ENCODE measurements around the gene MRPL50.

Gene MRPL50

DNA sequence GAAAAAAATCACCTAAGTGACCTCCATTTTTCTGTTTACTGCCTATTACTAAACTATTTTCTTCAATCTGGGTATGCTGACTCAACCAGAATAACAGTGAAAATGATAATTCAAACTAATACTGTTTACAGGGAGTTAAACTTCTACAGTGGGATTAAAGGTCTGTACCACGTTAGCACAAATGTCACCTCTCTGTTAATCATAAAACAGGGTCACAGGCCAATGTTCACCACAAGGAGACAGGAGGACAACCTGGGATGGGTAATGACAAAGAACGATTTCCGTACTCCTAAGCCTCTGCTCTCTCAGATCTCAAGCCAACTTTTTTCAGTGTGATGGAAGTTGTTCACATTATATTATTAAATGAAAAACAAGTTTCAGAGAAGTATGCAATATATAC, 34.8 kb upstream of the MRPL50 start:
- Histone ChIP-seq H3K4me3 (ENCODE audit: low read depth in 1 of 2, low read length in 2 of 2) (peak overlapping the region in 1 of 2 donors; percentile 1), H3K9me3 (ENCODE audit: control insufficient read depth in 1 of 2, low read length in 2 of 2) (no peaks in the 10 kb centered on the region), H3K27ac (ENCODE audit: low read length) (no peak overlapping the region), H3K27me3 (ENCODE audit: low read depth, low read length) (no peaks in the 10 kb centered on the region), H3K4me1 (ENCODE audit: control insufficient read depth in 1 of 2, insufficient read depth in 2 of 2, low read length in 2 of 2) (no peaks in the 10 kb centered on the region), H3K36me3 (ENCODE audit: control insufficient read depth in 1 of 2, insufficient read depth in 2 of 2, low read length in 2 of 2) (no peaks in the 10 kb centered on the region)

DNA sequence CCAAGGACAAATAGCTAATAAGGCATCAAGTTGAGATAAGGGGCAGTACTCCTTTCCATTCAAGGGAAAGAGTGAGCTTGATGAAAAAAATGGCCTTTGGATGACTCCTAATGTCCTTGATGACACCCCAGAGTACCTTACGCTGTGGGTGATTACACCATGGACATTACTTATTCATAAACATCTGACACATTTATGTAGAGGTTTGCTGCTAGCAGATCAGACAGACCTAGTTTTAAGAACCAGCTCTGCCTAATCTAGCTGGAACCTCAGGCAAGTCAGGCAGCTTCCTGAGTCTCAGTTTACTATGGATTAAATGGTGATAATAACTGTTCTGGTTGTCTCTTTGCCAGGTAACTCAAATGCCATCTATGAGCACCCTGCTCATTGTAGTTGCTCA, 34.3 kb upstream of the MRPL50 start:
- H3K4me3 ChIP-seq (ENCODE audit: low read depth in 1 of 2, low read length in 2 of 2): peak overlapping the region in 1 of 2 donors; percentile 1
- no peaks in the 10 kb centered on the region for H3K4me1 ChIP-seq (ENCODE audit: control insufficient read depth in 1 of 2, insufficient read depth in 2 of 2, low read length in 2 of 2)
- no peaks in the 10 kb centered on the region for H3K36me3 ChIP-seq (ENCODE audit: control insufficient read depth in 1 of 2, insufficient read depth in 2 of 2, low read length in 2 of 2)
- no peaks in the 10 kb centered on the region for H3K27me3 ChIP-seq (ENCODE audit: low read depth, low read length)
- H3K9me3 ChIP-seq (ENCODE audit: control insufficient read depth in 1 of 2, low read length in 2 of 2): no peaks in the 10 kb centered on the region
- H3K27ac ChIP-seq (ENCODE audit: low read length): no peak overlapping the region

DNA sequence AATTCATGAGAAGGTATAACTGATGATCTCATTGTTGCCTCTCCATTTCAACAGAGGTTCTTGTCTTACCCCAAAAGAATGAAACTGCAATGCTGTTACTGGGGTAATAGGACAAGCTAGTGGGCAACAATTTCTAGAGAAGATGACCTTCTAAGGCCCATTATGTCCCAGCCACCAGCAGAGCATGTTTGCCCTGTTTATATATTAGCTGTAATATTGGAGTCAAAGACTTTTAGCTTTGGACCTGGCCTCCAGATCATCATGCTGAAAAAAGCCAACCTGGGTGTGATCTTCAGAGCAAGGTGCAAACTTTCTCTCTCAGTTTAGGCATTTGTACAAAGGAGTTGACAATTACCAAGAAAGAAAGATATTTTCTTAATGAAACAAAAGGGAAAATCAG, 33.8 kb upstream of the MRPL50 start:
- H3K4me1 ChIP-seq (ENCODE audit: control insufficient read depth in 1 of 2, insufficient read depth in 2 of 2, low read length in 2 of 2): no peaks in the 10 kb centered on the region
- no peaks in the 10 kb centered on the region for H3K36me3 ChIP-seq (ENCODE audit: control insufficient read depth in 1 of 2, insufficient read depth in 2 of 2, low read length in 2 of 2)
- no peak overlapping the region for H3K4me3 ChIP-seq (ENCODE audit: low read depth in 1 of 2, low read length in 2 of 2)
- H3K27ac ChIP-seq (ENCODE audit: low read length): peak overlapping the region; percentile 14
- H3K27me3 ChIP-seq (ENCODE audit: low read depth, low read length): no peaks in the 10 kb centered on the region
- H3K9me3 ChIP-seq (ENCODE audit: control insufficient read depth in 1 of 2, low read length in 2 of 2): no peaks in the 10 kb centered on the region

DNA sequence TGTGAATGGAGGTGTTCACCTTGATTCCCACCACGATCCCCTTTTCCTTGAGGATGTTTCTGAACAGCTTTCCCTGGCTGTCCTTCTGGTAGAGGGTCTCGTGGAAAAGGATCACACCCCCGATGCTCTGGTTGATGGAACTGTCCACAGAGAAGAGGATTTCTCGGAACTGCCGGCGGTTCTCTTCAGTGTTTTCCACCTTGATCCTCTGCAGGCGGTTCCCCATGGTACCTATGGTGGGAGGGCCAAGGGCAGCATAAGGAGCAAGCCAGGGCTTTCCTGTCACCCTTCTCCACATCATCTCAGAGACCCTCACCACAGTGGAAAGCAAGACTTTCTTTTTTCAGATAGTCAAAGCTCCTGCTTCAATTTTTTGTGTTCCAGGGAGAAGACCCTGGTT, 31.3 kb upstream of the MRPL50 start:
- H3K9me3 ChIP-seq (ENCODE audit: control insufficient read depth in 1 of 2, low read length in 2 of 2): no peaks in the 10 kb centered on the region
- H3K4me3 ChIP-seq (ENCODE audit: low read depth in 1 of 2, low read length in 2 of 2): no peak overlapping the region
- no peak overlapping the region for H3K27ac ChIP-seq (ENCODE audit: low read length)
- no peaks in the 10 kb centered on the region for H3K4me1 ChIP-seq (ENCODE audit: control insufficient read depth in 1 of 2, insufficient read depth in 2 of 2, low read length in 2 of 2)
- no peaks in the 10 kb centered on the region for H3K27me3 ChIP-seq (ENCODE audit: low read depth, low read length)
- no peaks in the 10 kb centered on the region for H3K36me3 ChIP-seq (ENCODE audit: control insufficient read depth in 1 of 2, insufficient read depth in 2 of 2, low read length in 2 of 2)

DNA sequence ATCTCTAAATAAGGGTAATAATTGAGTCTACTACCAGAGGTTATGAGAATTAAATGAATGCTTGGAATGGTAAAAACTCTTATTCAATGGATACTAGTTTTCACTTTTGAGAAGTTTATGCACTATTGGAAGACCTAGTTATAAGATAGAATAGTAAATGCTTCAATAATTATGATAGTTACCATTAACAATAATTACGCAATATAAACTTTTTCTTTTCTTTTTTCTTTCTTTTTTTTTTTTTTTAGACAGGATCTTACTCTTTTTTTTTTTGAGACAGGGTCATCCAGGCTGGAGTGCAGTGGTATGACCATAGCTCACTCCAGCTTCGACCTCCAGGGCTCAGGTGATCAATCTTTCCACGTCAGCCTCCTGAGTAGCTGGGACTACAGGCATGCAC, 30.5 kb upstream of the MRPL50 start:
- no peaks in the 10 kb centered on the region for H3K36me3 ChIP-seq (ENCODE audit: control insufficient read depth in 1 of 2, insufficient read depth in 2 of 2, low read length in 2 of 2)
- no peak overlapping the region for H3K4me3 ChIP-seq (ENCODE audit: low read depth in 1 of 2, low read length in 2 of 2)
- H3K4me1 ChIP-seq (ENCODE audit: control insufficient read depth in 1 of 2, insufficient read depth in 2 of 2, low read length in 2 of 2): no peaks in the 10 kb centered on the region

DNA sequence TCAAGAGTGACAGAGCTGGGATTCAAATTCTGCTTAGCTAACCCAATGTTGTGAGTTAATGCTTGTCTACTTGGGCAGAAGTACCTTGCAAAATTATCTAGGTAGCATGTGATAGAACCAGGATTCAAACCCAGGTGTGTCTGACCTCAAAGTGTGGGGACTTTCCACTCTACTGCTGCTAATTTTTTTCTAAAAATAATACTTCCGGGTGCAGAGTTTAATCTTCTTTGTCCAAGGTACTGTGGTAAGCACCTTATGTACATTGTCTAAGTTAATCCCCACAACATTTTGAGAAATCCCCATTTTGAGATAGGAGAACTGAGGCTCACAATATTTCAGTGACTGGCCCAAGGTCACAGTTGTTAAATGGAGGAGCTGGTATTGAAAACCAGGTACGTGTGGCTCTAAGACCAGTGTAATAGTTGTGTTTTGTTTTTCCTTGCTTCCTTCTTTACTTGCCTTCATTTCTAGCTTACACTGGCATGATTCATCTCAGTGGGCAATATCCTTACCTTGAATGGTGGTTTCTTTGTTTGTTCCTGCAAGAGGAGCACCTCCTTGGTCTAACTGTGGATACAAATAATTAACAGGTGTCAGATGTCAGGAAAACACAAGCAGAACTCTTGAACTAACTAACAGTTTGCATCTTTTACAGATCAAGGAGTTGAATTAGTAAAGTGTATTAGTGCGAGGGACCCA, 29.7 kb upstream of the MRPL50 start:
- Histone ChIP-seq H3K9me3 (ENCODE audit: control insufficient read depth in 1 of 2, low read length in 2 of 2) (no peaks in the 10 kb centered on the region), H3K4me1 (ENCODE audit: control insufficient read depth in 1 of 2, insufficient read depth in 2 of 2, low read length in 2 of 2) (no peaks in the 10 kb centered on the region), H3K27ac (ENCODE audit: low read length) (no peak overlapping the region), H3K4me3 (ENCODE audit: low read depth in 1 of 2, low read length in 2 of 2) (no peak overlapping the region), H3K36me3 (ENCODE audit: control insufficient read depth in 1 of 2, insufficient read depth in 2 of 2, low read length in 2 of 2) (no peaks in the 10 kb centered on the region), H3K27me3 (ENCODE audit: low read depth, low read length) (no peaks in the 10 kb centered on the region)

More for the DNA sequence above, 30.5 kb upstream of the MRPL50 start:
- Histone ChIP-seq H3K9me3 (ENCODE audit: control insufficient read depth in 1 of 2, low read length in 2 of 2) (no peaks in the 10 kb centered on the region), H3K27ac (ENCODE audit: low read length) (no peak overlapping the region), H3K27me3 (ENCODE audit: low read depth, low read length) (no peaks in the 10 kb centered on the region)

DNA sequence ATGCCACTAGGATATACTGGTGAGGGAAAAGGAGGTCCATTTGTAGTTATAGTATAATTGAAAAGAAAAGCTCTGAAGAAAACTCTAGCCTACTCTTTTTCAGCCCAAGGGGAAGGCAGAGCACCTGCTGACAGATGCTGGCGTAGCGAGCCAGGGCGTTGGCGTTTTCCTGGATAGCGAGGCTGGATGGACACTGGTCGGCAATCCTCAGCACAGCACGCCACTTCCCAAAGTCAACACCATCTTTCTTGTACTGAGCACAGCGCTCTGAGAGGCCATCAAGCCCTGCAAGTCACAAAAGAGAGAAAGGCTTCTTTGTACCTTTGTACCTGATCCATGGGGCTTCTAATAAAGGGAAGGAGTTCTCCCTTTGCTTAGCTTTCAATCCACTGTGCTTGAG, 28.9 kb upstream of the MRPL50 start:
- Histone ChIP-seq H3K27ac (ENCODE audit: low read length) (no peak overlapping the region), H3K36me3 (ENCODE audit: control insufficient read depth in 1 of 2, insufficient read depth in 2 of 2, low read length in 2 of 2) (no peaks in the 10 kb centered on the region), H3K9me3 (ENCODE audit: control insufficient read depth in 1 of 2, low read length in 2 of 2) (no peaks in the 10 kb centered on the region), H3K4me1 (ENCODE audit: control insufficient read depth in 1 of 2, insufficient read depth in 2 of 2, low read length in 2 of 2) (no peaks in the 10 kb centered on the region), H3K4me3 (ENCODE audit: low read depth in 1 of 2, low read length in 2 of 2) (no peak overlapping the region), H3K27me3 (ENCODE audit: low read depth, low read length) (no peaks in the 10 kb centered on the region)

DNA sequence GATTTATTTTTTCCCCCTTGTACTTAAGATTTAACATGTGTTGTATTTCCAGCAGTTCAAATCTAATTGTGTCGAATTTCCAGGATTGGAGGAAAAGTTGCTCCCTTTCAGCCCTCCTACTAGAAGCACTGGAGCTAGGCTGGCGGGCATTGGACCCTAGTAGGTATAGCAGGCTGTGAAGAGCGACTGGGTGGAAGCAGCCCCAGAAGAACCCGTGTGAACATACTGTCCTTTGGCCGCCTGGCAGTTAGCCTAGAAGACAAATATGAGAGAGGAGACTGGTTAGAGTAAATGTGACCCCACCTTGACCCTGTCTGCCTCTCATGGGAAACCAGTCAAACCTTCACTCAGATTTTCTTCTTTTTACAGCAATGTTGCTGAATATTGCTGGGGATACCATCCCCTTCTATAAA, 23.2 kb upstream of the MRPL50 start:
- Histone ChIP-seq H3K27ac (ENCODE audit: low read length) (no peak overlapping the region), H3K27me3 (ENCODE audit: low read depth, low read length) (no peaks in the 10 kb centered on the region), H3K4me3 (ENCODE audit: low read depth in 1 of 2, low read length in 2 of 2) (no peak overlapping the region), H3K9me3 (ENCODE audit: control insufficient read depth in 1 of 2, low read length in 2 of 2) (peaks cover 0 to 26% of the 10 kb centered on the region in 2 donors), H3K36me3 (ENCODE audit: control insufficient read depth in 1 of 2, insufficient read depth in 2 of 2, low read length in 2 of 2) (peaks cover 0 to 24% of the 10 kb centered on the region in 2 donors), H3K4me1 (ENCODE audit: control insufficient read depth in 1 of 2, insufficient read depth in 2 of 2, low read length in 2 of 2) (no peaks in the 10 kb centered on the region)

DNA sequence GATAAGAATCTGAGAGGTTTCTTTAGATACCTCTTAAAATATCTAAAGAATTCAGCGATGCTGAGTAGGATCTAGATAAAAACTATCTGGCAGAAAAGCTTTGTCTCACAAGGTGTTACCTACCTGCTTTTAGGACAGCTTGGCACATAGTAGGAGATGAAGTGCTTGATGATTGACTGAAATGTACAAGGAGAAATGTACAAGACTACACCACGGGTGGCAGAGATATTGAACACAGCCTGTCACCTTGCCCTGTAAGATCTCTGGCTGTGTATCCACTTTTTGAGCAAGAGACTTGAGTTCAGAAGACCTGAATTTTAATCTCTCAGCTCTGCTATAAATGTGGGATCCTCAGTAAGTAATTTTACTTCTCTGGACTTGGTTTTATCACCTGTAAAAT, 21.4 kb upstream of the MRPL50 start:
- Histone ChIP-seq H3K27me3 (ENCODE audit: low read depth, low read length) (no peaks in the 10 kb centered on the region), H3K9me3 (ENCODE audit: control insufficient read depth in 1 of 2, low read length in 2 of 2) (peaks cover 6 to 38% of the 10 kb centered on the region in 2 donors), H3K27ac (ENCODE audit: low read length) (no peak overlapping the region), H3K36me3 (ENCODE audit: control insufficient read depth in 1 of 2, insufficient read depth in 2 of 2, low read length in 2 of 2) (peaks cover 0 to 27% of the 10 kb centered on the region in 2 donors), H3K4me1 (ENCODE audit: control insufficient read depth in 1 of 2, insufficient read depth in 2 of 2, low read length in 2 of 2) (no peaks in the 10 kb centered on the region), H3K4me3 (ENCODE audit: low read depth in 1 of 2, low read length in 2 of 2) (no peak overlapping the region)

DNA sequence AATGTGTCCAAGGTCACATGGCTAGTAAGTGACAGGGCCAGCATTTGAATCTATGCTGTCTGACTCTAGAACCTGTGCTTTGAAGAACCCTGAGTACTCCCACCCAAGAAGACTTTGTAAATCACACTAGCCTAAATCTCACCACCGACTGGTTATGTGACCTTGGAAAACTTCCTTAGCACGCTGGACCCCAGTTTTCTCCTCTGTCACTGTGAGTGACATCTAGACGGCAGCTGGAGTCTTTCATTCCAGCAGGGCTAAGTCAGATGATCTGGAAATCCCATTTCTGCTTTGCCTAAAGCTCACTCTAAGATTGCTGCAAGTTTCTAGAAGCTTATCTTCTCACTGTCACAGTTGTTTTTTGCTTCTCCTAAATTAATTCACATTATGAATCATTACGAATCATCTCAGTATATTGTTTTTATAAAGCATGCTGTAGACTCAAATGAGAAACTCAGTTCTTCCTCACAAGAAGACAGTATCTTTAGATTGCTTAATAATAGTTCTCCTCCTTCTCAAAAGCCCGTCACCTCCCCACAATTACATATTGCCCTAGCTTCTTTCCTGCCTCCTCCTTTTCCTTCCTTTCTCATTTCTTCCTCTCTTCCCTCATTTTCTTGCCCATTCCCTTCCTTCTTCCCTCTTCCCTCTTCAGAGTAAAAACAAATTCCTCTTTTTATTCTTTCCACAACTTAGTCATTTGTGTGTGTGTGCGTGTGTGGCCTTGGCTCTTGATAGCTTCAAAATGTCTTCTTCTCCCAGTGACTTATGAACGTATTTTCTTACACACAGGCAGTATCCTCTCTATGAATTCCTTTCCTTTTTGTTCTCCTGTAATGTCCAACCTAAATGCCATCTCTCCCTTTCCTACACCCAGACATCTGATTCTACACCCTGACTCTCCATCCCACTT, 20.4 kb upstream of the MRPL50 start:
- no peak overlapping the region for H3K27ac ChIP-seq (ENCODE audit: low read length)
- no peaks in the 10 kb centered on the region for H3K27me3 ChIP-seq (ENCODE audit: low read depth, low read length)
- H3K36me3 ChIP-seq (ENCODE audit: control insufficient read depth in 1 of 2, insufficient read depth in 2 of 2, low read length in 2 of 2): peaks cover 0 to 34% of the 10 kb centered on the region in 2 donors
- H3K9me3 ChIP-seq (ENCODE audit: control insufficient read depth in 1 of 2, low read length in 2 of 2): peaks cover 6 to 47% of the 10 kb centered on the region in 2 donors
- no peak overlapping the region for H3K4me3 ChIP-seq (ENCODE audit: low read depth in 1 of 2, low read length in 2 of 2)
- no peaks in the 10 kb centered on the region for H3K4me1 ChIP-seq (ENCODE audit: control insufficient read depth in 1 of 2, insufficient read depth in 2 of 2, low read length in 2 of 2)

DNA sequence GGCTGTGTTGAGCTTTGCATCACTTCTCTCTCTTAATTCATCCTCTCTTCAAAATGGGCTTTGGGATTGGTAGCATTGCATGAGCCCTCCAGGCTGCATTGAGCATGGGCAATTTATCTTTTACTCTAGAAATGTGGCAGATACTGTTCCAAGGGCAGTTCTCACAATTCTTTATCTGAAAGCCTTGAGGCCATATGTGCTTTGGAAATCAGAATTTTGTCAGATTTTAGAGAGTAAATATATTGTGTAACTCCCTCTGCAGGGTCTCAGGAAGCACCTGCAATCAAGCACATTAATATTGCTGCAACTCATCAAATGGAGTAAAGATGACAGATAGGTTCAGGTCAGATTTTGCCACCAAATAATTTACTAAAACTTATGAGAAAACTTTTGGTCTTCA, 19.6 kb upstream of the MRPL50 start:
- H3K9me3 ChIP-seq (ENCODE audit: control insufficient read depth in 1 of 2, low read length in 2 of 2): peaks cover 12 to 55% of the 10 kb centered on the region in 2 donors
- no peaks in the 10 kb centered on the region for H3K4me1 ChIP-seq (ENCODE audit: control insufficient read depth in 1 of 2, insufficient read depth in 2 of 2, low read length in 2 of 2)

More for the DNA sequence above, 19.6 kb upstream of the MRPL50 start:
- Histone ChIP-seq H3K4me3 (ENCODE audit: low read depth in 1 of 2, low read length in 2 of 2) (no peak overlapping the region), H3K27me3 (ENCODE audit: low read depth, low read length) (no peaks in the 10 kb centered on the region), H3K36me3 (ENCODE audit: control insufficient read depth in 1 of 2, insufficient read depth in 2 of 2, low read length in 2 of 2) (peaks cover 0 to 42% of the 10 kb centered on the region in 2 donors), H3K27ac (ENCODE audit: low read length) (no peak overlapping the region)

Measured in muscle layer of duodenum (tissue), 2 donors.